SK-N-SH (cell line): ENCODE results near the gene SLC1A2. TPM values are rescaled to one million over a fixed set of nuclear protein-coding genes. Genes with fewer than 3 reads are reported as not detected.

Source experiments
- CTCF ChIA-PET: fragments of 300-600, 350-600 bp; formaldehyde crosslinking; extraction: SDS; loops from one replicate; lab custom pipeline; 2021; lab: Yijun Ruan, JAX
- POLR2A ChIA-PET: fragments of 350-600 bp; sonication (Branson Sonifier 250); formaldehyde crosslinking; extraction: SDS; loops from one replicate; lab custom pipeline; 2020; ENCODE audit warnings: antibody characterized with exemption, inconsistent platforms; lab: Yijun Ruan, JAX
- DNase-seq: peaks from one replicate; pipeline ENCODE4 v3.0.0; 2012
- H2AFZ ChIP-seq: fragments of 200-600 bp; sonication (generic); 2 replicates; pipeline ENCODE4 v1.8.1; 2016; ENCODE audit warnings: antibody characterized with exemption, mild to moderate bottlenecking, low read depth
- H3F3A ChIP-seq: fragments of 200-600 bp; sonication (generic); replicated peaks from 2 replicates; pipeline ENCODE3; 2016; ENCODE audit warnings: antibody characterized with exemption, mild to moderate bottlenecking; ENCODE audit not compliant: insufficient read depth
- H3K27ac ChIP-seq, 2 experiments: fragments of 200-500 bp in 1 of 2; fragments of 200-600 bp in 1 of 2; sonication (Bioruptor generic) in 1 of 2; sonication (generic), shearing (Covaris generic) in 1 of 2; 2 replicates each; pipeline versions ENCODE4 v1.5.1 to v1.6.1; 2014 to 2016; ENCODE audit warnings: low read depth in 2 of 2, inconsistent platforms in 1 of 2, low read length in 1 of 2, mild to moderate bottlenecking in 1 of 2, mixed read lengths in 1 of 2
- H3K27me3 ChIP-seq: fragments of 200-600 bp; sonication (generic), shearing (Covaris generic); 2 replicates; pipeline ENCODE4 v1.6.1; 2016; ENCODE audit warnings: mixed run types; ENCODE audit not compliant: insufficient read depth
- H3K36me3 ChIP-seq, 2 experiments: fragments of 200-500 bp in 1 of 2; fragments of 200-600 bp in 1 of 2; sonication (Bioruptor generic) in 1 of 2; sonication (generic) in 1 of 2; replicated peaks in 1 of 2; 2 replicates each; pipeline versions ENCODE3 to v1.5.1; 2014 to 2016; ENCODE audit warnings: low read length in 1 of 2, mild to moderate bottlenecking in 1 of 2; ENCODE audit not compliant: insufficient read depth in 2 of 2, control insufficient read depth in 1 of 2
- H3K4me1 ChIP-seq, 2 experiments: fragments of 200-500 bp in 1 of 2; fragments of 200-600 bp in 1 of 2; sonication (Bioruptor generic) in 1 of 2; sonication (generic), shearing (Covaris generic) in 1 of 2; 2 replicates each; pipeline versions ENCODE4 v1.5.1 to v1.6.1; 2014 to 2016; ENCODE audit warnings: low read depth in 1 of 2, low read length in 1 of 2, mixed run types in 1 of 2; ENCODE audit not compliant: insufficient read depth in 2 of 2, control insufficient read depth in 1 of 2
- H3K4me2 ChIP-seq: fragments of 200-600 bp; sonication (generic), shearing (Covaris generic); 2 replicates; pipeline ENCODE4 v1.6.1; 2017; ENCODE audit warnings: mixed run types
- H3K4me3 ChIP-seq, 2 experiments: fragments of 200-500 bp in 1 of 2; fragments of 200-600 bp in 1 of 2; sonication (Bioruptor generic) in 1 of 2; sonication (generic), shearing (Covaris generic) in 1 of 2; 2 replicates each; pipeline versions ENCODE4 v1.5.1 to v1.8.1; 2014 to 2016; ENCODE audit warnings: low read depth in 2 of 2, inconsistent platforms in 1 of 2, low read length in 1 of 2, mild to moderate bottlenecking in 1 of 2, mixed read lengths in 1 of 2, moderate library complexity in 1 of 2
- H3K79me2 ChIP-seq: fragments of 200-600 bp; sonication (generic); 2 replicates; pipeline ENCODE4 v1.8.1; 2017; ENCODE audit warnings: mild to moderate bottlenecking; ENCODE audit not compliant: insufficient read depth
- H3K9ac ChIP-seq: fragments of 200-600 bp; sonication (generic); 2 replicates; pipeline ENCODE4 v1.6.1; 2017; ENCODE audit warnings: mixed run types
- H3K9me2 ChIP-seq: fragments of 200-600 bp; sonication (generic); 2 replicates; pipeline ENCODE4 v1.6.1; 2017; ENCODE audit warnings: mixed run types
- H3K9me3 ChIP-seq: fragments of 200-600 bp; sonication (generic); 2 replicates; pipeline ENCODE4 v1.6.1; 2017; ENCODE audit warnings: mixed run types, mild to moderate bottlenecking, moderate library complexity
- H4K20me1 ChIP-seq: fragments of 200-600 bp; sonication (generic); 2 replicates; pipeline ENCODE4 v1.6.1; 2017; ENCODE audit warnings: mild to moderate bottlenecking, mixed run types; ENCODE audit not compliant: insufficient read depth
- CHD2 ChIP-seq: fragments of 150-350 bp; IDR thresholded peaks from 2 replicates; pipeline ENCODE4 v1.6.1; 2018; ENCODE audit warnings: low read length; ENCODE audit not compliant: partially characterized antibody
- ELF1 ChIP-seq: IDR thresholded peaks from 2 replicates; pipeline ENCODE4 v1.4.0; 2012
- EZH2phosphoT487 ChIP-seq: fragments of 200-600 bp; sonication (generic); IDR thresholded peaks from 2 replicates; pipeline ENCODE4 v1.6.1; 2017; ENCODE audit warnings: low read depth, mixed run types, mild to moderate bottlenecking, antibody characterized with exemption, moderate library complexity, borderline replicate concordance
- FOXJ3 ChIP-seq: sonication (generic); formaldehyde crosslinking; IDR thresholded peaks from 2 replicates; pipeline ENCODE4 v1.5.1; 2020; ENCODE audit warnings: mild to moderate bottlenecking, missing genetic modification reagents
- FOXM1 ChIP-seq: IDR thresholded peaks from 2 replicates; pipeline ENCODE4 v1.4.0; 2012; ENCODE audit warnings: low read depth, mild to moderate bottlenecking
- JUND ChIP-seq: IDR thresholded peaks from 2 replicates; pipeline ENCODE4 v1.4.0; 2012
- MEF2A ChIP-seq: IDR thresholded peaks from 2 replicates; pipeline ENCODE4 v1.4.0; 2012; ENCODE audit warnings: low read depth, borderline replicate concordance
- MXI1 ChIP-seq: IDR thresholded peaks from 2 replicates; pipeline ENCODE4 v1.6.1; 2012; ENCODE audit warnings: mild to moderate bottlenecking, low read depth, low read length, improper control_type of control experiment
- NFIC ChIP-seq: IDR thresholded peaks from 2 replicates; pipeline ENCODE4 v1.4.0; 2012; ENCODE audit warnings: borderline replicate concordance
- POLR2AphosphoS5 ChIP-seq: IDR thresholded peaks from 2 replicates; pipeline ENCODE4 v1.6.1; 2012; ENCODE audit warnings: low read depth, low read length
- RAD21 ChIP-seq: IDR thresholded peaks from 2 replicates; pipeline ENCODE4 v1.6.1; 2012; ENCODE audit warnings: mild to moderate bottlenecking, low read length
- RCOR1 ChIP-seq: fragments of 150-350 bp; IDR thresholded peaks from 2 replicates; pipeline ENCODE4 v1.6.1; 2017; ENCODE audit warnings: antibody characterized with exemption, low read length
- RFX5 ChIP-seq: IDR thresholded peaks from 2 replicates; pipeline ENCODE4 v1.6.1; 2012; ENCODE audit warnings: mild to moderate bottlenecking, improper control_type of control experiment, low read length
- TAF1 ChIP-seq: IDR thresholded peaks from 2 replicates; pipeline ENCODE4 v1.6.1; 2012; ENCODE audit warnings: low read depth, mild to moderate bottlenecking, low read length, moderate library complexity, borderline replicate concordance
- TCF12 ChIP-seq: IDR thresholded peaks from 2 replicates; pipeline ENCODE4 v1.4.0; 2012
- TEAD4 ChIP-seq: IDR thresholded peaks from 2 replicates; pipeline ENCODE4 v1.4.0; 2012; ENCODE audit warnings: mild to moderate bottlenecking, borderline replicate concordance; ENCODE audit not compliant: insufficient read depth
- WGBS: methylation state at CpG from one replicate; pipeline ENCODE4 v1.1.6; 2017; ENCODE audit warnings: low lambda C conversion rate; 5-methylcytosine and 5-hydroxymethylcytosine counted together
- polyA plus RNA-seq, 3 experiments: library from polyadenylated mRNA; depleted of rRNA; stranded (reverse); fragments of >200 nt; gene quantifications; 2 replicates each; pipeline ENCODE4 v1.2.3, GENCODE V29; 2012
- TF ChIP-seq, protein P1 (sequence below): fragments of 150-350 bp; IDR thresholded peaks from 2 replicates; pipeline ENCODE4 v1.6.1; 2016; ENCODE audit warnings: mild to moderate bottlenecking, low read depth, low read length
- TF ChIP-seq, protein P2 (sequence below): IDR thresholded peaks from 2 replicates; pipeline ENCODE4 v1.4.0; 2012; ENCODE audit warnings: low read depth
- TF ChIP-seq, protein P3 (sequence below): IDR thresholded peaks from 2 replicates; pipeline ENCODE4 v1.6.1; 2012; ENCODE audit warnings: mild to moderate bottlenecking, low read depth, low read length, moderate library complexity

The SLC1A2 gene
- polyA plus RNA-seq, 1 of the 3 experiments (the other 2 are of a cell fraction), result under 0.01 TPM

DNA sequence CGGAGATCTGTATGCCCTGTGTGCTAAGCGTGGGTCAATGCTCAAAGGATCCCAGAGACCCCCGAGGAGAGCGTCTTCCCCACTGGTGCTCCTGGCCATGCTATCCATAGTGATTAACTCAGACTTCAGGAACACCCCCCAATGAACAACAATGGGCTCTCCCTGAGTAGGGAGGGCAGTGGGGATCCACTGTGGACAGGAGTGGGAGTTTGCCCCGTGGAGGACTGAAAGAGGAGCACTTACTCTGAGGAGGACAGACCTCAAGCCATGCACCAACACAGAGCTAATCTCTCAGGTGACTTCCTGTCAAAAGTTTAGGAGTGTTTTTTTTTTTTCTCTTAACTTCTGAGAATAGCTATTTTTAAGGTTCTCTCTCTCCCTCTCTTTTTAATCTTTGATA lies 24.4 kb downstream of the SLC1A2 start:
- ChIA-PET CTCF (interaction anchor here (0.6 to 10.6 kb wide), 6 partner anchors 16 to 1029 kb away, joined by 3 to 92 read pairs (median 31); no protein-coding TSS in a partner anchor), POLR2A (no interaction called here)
- no peak overlapping the region for H3K4me3 ChIP-seq
- 80% methylated on average over 5 of the region's 5 CpGs for WGBS
- TF ChIP-seq JUND (no peak), TEAD4 (no peak), RCOR1 (no peak), TCF12 (no peak), FOXM1 (no peak), RAD21 (no peak), MXI1 (no peak), FOXJ3 (no peak), ELF1 (no peak), EZH2phosphoT487 (no peak), TAF1 (no peak), MEF2A (no peak), POLR2AphosphoS5 (no peak), NFIC (no peak), RFX5 (no peak), CHD2 (no peak)
- TF ChIP-seq, protein P1, sequence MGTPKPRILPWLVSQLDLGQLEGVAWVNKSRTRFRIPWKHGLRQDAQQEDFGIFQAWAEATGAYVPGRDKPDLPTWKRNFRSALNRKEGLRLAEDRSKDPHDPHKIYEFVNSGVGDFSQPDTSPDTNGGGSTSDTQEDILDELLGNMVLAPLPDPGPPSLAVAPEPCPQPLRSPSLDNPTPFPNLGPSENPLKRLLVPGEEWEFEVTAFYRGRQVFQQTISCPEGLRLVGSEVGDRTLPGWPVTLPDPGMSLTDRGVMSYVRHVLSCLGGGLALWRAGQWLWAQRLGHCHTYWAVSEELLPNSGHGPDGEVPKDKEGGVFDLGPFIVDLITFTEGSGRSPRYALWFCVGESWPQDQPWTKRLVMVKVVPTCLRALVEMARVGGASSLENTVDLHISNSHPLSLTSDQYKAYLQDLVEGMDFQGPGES, result no peak
- TF ChIP-seq, protein P2, sequence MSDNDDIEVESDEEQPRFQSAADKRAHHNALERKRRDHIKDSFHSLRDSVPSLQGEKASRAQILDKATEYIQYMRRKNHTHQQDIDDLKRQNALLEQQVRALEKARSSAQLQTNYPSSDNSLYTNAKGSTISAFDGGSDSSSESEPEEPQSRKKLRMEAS, result no peak
- TF ChIP-seq, protein P3, sequence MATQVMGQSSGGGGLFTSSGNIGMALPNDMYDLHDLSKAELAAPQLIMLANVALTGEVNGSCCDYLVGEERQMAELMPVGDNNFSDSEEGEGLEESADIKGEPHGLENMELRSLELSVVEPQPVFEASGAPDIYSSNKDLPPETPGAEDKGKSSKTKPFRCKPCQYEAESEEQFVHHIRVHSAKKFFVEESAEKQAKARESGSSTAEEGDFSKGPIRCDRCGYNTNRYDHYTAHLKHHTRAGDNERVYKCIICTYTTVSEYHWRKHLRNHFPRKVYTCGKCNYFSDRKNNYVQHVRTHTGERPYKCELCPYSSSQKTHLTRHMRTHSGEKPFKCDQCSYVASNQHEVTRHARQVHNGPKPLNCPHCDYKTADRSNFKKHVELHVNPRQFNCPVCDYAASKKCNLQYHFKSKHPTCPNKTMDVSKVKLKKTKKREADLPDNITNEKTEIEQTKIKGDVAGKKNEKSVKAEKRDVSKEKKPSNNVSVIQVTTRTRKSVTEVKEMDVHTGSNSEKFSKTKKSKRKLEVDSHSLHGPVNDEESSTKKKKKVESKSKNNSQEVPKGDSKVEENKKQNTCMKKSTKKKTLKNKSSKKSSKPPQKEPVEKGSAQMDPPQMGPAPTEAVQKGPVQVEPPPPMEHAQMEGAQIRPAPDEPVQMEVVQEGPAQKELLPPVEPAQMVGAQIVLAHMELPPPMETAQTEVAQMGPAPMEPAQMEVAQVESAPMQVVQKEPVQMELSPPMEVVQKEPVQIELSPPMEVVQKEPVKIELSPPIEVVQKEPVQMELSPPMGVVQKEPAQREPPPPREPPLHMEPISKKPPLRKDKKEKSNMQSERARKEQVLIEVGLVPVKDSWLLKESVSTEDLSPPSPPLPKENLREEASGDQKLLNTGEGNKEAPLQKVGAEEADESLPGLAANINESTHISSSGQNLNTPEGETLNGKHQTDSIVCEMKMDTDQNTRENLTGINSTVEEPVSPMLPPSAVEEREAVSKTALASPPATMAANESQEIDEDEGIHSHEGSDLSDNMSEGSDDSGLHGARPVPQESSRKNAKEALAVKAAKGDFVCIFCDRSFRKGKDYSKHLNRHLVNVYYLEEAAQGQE, result no peak
- H3K9me2 ChIP-seq, result no peaks in the 10 kb centered on the region
- H3K9me3 ChIP-seq, result no peaks in the 10 kb centered on the region
- no peaks in the 10 kb centered on the region for H3K36me3 ChIP-seq
- no peak for DNase-seq
- H3K4me2 ChIP-seq, result no peak overlapping the region
- no peaks in the 10 kb centered on the region for H4K20me1 ChIP-seq
- H3K79me2 ChIP-seq, result no peaks in the 10 kb centered on the region
- no peak overlapping the region for H2AFZ ChIP-seq
- no peak overlapping the region for H3K27ac ChIP-seq
- no peaks in the 10 kb centered on the region for H3K27me3 ChIP-seq
- peaks cover 5 to 28% of the 10 kb centered on the region in 2 experiments; a peak in 2 of 4 replicates for H3K4me1 ChIP-seq
- no peak overlapping the region for H3K9ac ChIP-seq
- no peaks in the 10 kb centered on the region for H3F3A ChIP-seq
